Prostate gland (tissue), 2 donors: Measurements from ENCODE around the gene SPATC1L.

Source experiments
- POLR2A ChIP-seq: fragments of 450-650 bp; IDR thresholded peaks from one replicate; pipeline ENCODE4 v1.6.1; 2016; ENCODE audit warnings: antibody characterized with exemption, mild to moderate bottlenecking
- TF ChIP-seq, protein P1 (sequence below), 4 experiments: fragments of 200-600 bp in 2 of 4; fragments of 450-650 bp in 2 of 4; sonication (generic) in 2 of 4; IDR thresholded peaks; 1 replicate in 3 of 4; 2 replicates in 1 of 4; pipeline ENCODE4 v1.5.1; 2016 to 2019; ENCODE audit warnings: antibody characterized with exemption in 4 of 4, mild to moderate bottlenecking in 2 of 4, moderate library complexity in 2 of 4

DNA sequence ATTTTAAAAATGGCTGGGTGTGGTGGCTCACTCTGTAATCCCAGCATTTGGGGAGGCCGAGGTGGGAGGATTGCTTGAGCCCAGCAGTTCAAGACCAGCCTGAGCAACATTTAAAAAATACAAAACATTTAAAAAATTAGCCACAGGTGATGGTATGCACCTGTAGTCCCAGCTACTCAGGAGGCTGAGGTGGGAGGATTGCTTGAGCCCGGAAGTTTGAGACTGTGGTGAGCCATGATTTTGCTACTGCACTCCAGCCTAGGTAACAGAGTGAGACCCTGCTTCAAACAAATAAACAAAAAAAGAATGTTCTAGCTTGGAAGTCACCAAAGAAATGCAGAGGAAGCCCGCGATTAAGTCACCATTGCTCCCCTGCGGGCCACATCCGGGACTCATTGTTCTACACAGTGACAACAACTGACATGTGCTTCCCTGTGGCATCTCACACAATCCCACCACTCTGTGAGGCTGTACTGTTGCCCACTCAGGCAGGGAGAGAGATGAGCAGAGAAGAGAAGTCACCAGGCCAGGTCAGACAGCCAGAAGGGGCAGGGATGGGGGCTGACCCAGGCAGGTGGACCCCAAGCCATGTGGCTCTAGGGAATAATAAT, 18.4 kb upstream of the SPATC1L start:
- TF ChIP-seq, protein P1, sequence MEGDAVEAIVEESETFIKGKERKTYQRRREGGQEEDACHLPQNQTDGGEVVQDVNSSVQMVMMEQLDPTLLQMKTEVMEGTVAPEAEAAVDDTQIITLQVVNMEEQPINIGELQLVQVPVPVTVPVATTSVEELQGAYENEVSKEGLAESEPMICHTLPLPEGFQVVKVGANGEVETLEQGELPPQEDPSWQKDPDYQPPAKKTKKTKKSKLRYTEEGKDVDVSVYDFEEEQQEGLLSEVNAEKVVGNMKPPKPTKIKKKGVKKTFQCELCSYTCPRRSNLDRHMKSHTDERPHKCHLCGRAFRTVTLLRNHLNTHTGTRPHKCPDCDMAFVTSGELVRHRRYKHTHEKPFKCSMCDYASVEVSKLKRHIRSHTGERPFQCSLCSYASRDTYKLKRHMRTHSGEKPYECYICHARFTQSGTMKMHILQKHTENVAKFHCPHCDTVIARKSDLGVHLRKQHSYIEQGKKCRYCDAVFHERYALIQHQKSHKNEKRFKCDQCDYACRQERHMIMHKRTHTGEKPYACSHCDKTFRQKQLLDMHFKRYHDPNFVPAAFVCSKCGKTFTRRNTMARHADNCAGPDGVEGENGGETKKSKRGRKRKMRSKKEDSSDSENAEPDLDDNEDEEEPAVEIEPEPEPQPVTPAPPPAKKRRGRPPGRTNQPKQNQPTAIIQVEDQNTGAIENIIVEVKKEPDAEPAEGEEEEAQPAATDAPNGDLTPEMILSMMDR (IDR thresholded peaks at IDR 0.05): no peak
- no peak for TF ChIP-seq POLR2A
